AG04449 (cell line): Measurements from ENCODE around the gene NRSN2.
A peak's percentile ranks its signal among the peaks of the same experiment; 100 is the strongest.
"Not testable (repeated sequence)": the region's sequence is repeated elsewhere in the genome, so short reads cannot be mapped to it uniquely, and the experiment has no call there.

Experiments
- CTCF ChIA-PET: fragments of 350-600 bp; formaldehyde crosslinking; extraction: SDS; loops from one replicate; lab custom pipeline; 2021; ENCODE audit warnings: antibody characterized with exemption; lab: Yijun Ruan, JAX
- POLR2A ChIA-PET: fragments of 400-600, 350-600 bp; formaldehyde crosslinking; extraction: SDS; loops from one replicate; lab custom pipeline; 2020; ENCODE audit warnings: antibody characterized with exemption, inconsistent platforms; lab: Yijun Ruan, JAX
- DNase-seq: peaks from one replicate; pipeline ENCODE4 v3.0.0-alpha.2; 2010; ENCODE audit warnings: low read depth, low spot score
- H3K4me3 ChIP-seq: 2 replicates; pipeline ENCODE4 v1.5.1; 2011; ENCODE audit warnings: low read depth, mild to moderate bottlenecking, control low read depth, low read length
- TF ChIP-seq, protein P1 (sequence below): IDR thresholded peaks from one replicate; pipeline ENCODE4 v1.5.1; 2011; ENCODE audit warnings: mild to moderate bottlenecking, moderate library complexity, low read length, control low read depth, inconsistent platforms; ENCODE audit not compliant: insufficient read depth; ENCODE audit errors: missing control alignments

The NRSN2 gene

DNA sequence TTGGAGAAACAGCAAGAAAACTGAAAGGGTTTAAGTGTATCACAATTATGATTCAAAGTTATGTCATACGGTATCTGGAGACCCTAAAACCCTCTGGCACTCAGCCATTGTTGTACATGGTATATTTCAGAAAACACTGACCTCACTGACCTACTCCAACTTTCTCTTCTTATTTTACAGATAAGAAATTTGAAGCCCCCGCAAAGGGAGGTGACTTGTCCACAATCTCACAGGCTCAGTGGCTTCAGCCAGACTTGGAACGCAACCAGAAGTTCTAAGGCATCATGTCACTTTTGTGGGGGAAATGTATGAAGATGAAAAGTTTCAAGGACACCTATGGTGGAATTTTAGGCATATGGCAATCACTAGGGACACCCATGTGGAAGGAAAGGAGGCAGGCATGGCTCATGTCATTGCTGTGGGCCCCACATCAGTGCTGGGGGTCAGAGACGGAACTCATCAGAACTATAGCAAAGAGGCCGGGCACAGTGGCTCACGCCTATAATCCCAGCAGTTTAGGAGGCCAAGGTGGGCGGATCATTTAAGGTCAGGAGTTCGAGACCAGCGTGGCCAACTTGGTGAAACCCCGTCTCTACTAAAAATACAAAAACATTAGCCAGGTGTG is 28.5 kb downstream of the NRSN2 start:
- H3K4me3 ChIP-seq: no peak overlapping the region
- no peak for DNase-seq
- CTCF ChIA-PET: interaction anchor here (10.5 kb wide), 1 partner anchor 21 kb away, joined by 89 read pairs; no protein-coding TSS in a partner anchor
- POLR2A ChIA-PET: no interaction called here
- TF ChIP-seq, protein P1, sequence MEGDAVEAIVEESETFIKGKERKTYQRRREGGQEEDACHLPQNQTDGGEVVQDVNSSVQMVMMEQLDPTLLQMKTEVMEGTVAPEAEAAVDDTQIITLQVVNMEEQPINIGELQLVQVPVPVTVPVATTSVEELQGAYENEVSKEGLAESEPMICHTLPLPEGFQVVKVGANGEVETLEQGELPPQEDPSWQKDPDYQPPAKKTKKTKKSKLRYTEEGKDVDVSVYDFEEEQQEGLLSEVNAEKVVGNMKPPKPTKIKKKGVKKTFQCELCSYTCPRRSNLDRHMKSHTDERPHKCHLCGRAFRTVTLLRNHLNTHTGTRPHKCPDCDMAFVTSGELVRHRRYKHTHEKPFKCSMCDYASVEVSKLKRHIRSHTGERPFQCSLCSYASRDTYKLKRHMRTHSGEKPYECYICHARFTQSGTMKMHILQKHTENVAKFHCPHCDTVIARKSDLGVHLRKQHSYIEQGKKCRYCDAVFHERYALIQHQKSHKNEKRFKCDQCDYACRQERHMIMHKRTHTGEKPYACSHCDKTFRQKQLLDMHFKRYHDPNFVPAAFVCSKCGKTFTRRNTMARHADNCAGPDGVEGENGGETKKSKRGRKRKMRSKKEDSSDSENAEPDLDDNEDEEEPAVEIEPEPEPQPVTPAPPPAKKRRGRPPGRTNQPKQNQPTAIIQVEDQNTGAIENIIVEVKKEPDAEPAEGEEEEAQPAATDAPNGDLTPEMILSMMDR: no peak

DNA sequence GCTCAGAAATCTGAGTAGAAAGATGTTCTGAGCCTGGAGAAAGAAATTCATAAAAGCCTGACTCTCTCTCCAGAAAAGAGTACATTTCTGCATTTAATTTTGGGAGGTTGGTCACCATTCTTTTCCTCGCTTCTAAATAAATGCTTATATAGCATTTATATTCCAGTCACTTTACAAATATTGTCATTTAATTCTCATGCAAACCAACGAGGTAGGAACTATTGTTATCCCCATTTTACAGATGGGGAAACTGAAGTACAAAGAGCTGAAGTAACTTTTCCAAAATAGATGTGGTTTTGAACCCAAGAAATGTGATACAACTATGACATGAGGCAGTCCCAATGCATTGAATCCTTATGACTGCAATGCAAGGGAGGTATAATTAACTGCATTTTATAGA is 29.2 kb downstream of the NRSN2 start:
- TF ChIP-seq, protein P1: no peak
- no peak for DNase-seq
- ChIA-PET POLR2A (no interaction called here), CTCF (no interaction called here)
- H3K4me3 ChIP-seq: no peak overlapping the region

DNA sequence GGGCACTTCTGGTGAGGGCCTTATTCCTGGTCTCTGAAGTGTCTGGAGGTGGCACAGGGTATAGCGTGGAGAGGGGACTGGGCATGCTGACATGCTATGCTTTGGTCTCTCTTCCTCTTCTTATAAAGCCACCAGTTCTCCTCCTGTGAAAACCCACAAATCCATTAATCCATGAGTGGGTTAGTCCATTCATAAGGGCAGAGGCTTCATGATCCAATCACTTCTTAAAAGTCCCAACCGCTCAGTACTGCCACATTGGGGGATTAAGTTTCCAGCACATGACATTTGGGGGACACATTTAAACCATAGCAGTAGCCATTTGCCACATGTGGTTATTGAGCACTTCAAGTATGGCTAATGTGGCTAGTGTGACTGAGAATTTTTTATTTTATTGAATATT is 29.8 kb downstream of the NRSN2 start:
- ChIA-PET POLR2A (no interaction called here), CTCF (no interaction called here)
- no peak overlapping the region for H3K4me3 ChIP-seq
- TF ChIP-seq, protein P1: no peak
- DNase-seq: no peak

DNA sequence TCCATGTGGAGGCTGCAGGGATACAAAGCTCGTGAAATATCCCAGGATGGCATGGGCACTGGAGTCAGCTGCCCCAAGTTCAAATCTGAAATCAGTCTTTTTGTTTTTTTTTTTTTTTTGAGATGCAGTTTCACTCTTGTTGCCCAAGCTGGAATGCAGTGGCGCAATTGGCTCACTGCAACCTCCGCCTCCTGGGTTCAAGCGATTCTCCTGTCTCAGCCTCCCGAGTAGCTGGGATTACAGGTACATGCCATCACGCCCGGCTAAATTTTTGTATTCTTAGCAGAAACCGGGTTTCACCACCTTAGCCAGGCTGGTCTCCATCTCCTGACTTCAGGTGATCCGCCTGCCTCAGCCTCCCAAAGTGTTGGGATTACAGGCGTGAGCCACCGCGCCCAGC is 30.7 kb downstream of the NRSN2 start:
- DNase-seq, CTCF ChIA-PET, POLR2A ChIA-PET, H3K4me3 ChIP-seq: not testable (repeated sequence)

DNA sequence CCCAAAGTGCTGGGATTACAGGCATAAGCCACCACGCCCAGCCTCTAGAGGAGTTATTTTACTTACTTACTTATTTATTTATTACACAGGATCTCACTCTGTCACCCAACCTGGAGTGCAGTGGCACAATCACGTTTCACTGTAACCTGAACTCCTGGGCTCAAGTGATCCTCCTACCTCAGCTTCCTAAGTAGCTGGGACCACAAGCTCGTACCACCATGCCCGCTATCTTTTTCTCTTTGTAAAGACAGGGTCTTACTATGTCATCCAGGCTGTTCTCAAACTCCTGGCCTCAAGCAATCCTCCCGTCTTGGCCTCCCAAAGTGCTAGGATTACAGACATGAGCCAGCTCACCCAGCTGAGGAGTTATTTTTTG is 32.0 kb downstream of the NRSN2 start:
- CTCF ChIA-PET: interaction anchor here (1.5 kb wide), 1 partner anchor 17 kb away, joined by 5 read pairs; no protein-coding TSS in a partner anchor
- no peak for DNase-seq

DNA sequence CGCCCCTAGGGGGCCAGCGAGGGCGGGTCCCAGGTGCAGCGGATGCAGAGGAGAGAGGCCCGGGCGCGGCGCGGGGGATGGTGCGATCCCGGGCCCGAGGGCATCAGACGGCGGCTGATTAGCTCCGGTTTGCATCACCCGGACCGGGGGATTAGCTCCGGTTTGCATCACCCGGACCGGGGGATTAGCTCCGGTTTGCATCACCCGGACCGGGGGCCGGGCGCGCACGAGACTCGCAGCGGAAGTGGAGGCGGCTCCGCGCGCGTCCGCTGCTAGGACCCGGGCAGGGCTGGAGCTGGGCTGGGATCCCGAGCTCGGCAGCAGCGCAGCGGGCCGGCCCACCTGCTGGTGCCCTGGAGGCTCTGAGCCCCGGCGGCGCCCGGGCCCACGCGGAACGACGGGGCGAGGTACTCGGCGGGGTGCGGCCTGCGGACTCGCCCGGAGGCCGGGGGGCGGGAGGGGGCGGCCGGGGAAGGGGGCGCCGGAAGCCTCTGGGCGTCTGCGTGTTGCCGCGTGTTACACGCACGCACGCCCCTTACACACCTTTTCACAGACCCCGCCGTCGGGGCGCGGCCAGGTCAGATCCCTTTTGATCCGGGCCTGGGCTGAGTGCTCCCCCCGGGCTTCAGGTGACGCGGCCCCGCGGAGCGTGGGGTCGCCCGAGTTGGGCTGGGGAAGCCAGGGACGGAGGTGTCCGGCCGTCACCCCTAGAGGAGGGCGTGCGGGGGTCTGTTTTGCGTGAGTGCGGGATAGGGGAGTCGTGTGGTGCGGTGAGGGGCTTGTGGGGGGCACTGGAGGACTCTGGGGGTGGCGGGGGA is 34.1 kb downstream of the NRSN2 start:
- TF ChIP-seq, protein P1: no peak
- POLR2A ChIA-PET: interaction anchor here (0.6 to 2.3 kb wide), 8 partner anchors 10 to 56 kb away, joined by 3 to 26 read pairs (median 4); partner anchors contain the start of genes NRSN2 and SOX12
- CTCF ChIA-PET: no interaction called here
- DNase-seq: no peak
- H3K4me3 ChIP-seq: peak overlapping the region; percentile 83

More for the DNA sequence above, 32.0 kb downstream of the NRSN2 start:
- POLR2A ChIA-PET: interaction anchor here (0.6 kb wide), 1 partner anchor 23 kb away, joined by 3 read pairs; no protein-coding TSS in a partner anchor
- TF ChIP-seq, protein P1: no peak
- no peak overlapping the region for H3K4me3 ChIP-seq
